GM19035 (cell line): ENCODE measurements around the gene E2F2.

ENCODE experiments used
- ATAC-seq: cut with Tn5 transposase; IDR thresholded peaks from one replicate; pipeline ENCODE4 v1.9.1; 2021; ENCODE audit not compliant: unreplicated experiment

Gene E2F2

GRCh38 chr1:23466423-23466989 is 64.5 kb downstream of the E2F2 start:
- no peak for ATAC-seq

GRCh38 chr1:23463286-23463685 is 67.7 kb downstream of the E2F2 start:
- no peak for ATAC-seq

- ATAC-seq, result no peak
Measured at GRCh38 chr1:23462766-23463165, 68.3 kb downstream of the E2F2 start.

GRCh38 chr1:23461050-23461449 is 70.0 kb downstream of the E2F2 start:
- ATAC-seq, result no peak

- no peak for ATAC-seq
Measured at GRCh38 chr1:23460519-23460918, 70.5 kb downstream of the E2F2 start.

DNA sequence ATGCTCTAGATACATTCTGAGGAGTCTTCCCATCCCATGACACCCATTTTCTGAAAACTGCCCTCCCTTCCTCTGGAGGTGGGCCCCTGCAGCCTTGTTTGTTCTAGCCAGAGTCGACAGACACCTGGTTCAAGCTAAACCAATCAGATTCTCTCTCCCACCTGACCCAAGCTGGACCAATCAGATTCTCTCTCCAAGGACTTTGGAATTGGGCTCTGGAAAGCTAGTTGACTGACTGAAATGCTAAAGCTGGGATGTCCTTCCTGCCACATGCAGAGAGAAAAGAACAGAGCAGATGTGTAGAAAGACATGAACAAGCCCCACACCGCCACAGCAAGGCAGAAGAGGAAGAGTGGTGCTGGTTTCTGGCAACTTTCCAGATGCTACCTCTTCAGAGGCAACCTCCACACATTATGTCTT is 71.7 kb downstream of the E2F2 start:
- no peak for ATAC-seq
